ENCODE data around the gene ST14.

ST14 gene

GRCh38 chr11:130214861-130215530 lies 55.4 kb downstream of the ST14 start:
- Histone ChIP-seq H3K27ac (ENCODE audit: insufficient read depth, low read depth, low read length, poor library complexity, severe bottlenecking) (no peak overlapping the region), H3K9me3 (ENCODE audit: control insufficient read depth, low read length) (no peaks in the 10 kb centered on the region), H3K36me3 (ENCODE audit: control insufficient read depth, insufficient read depth, low read length) (no peaks in the 10 kb centered on the region), H3K4me3 (ENCODE audit: insufficient read depth, low read depth, low read length) (no peak overlapping the region), H3K4me1 (ENCODE audit: control insufficient read depth, insufficient read depth, low read length) (no peaks in the 10 kb centered on the region), H3K27me3 (ENCODE audit: control insufficient read depth, insufficient read depth, low read length, poor library complexity, severe bottlenecking) (peaks cover 5% of the 10 kb centered on the region)
- 94% methylated on average over 6 of the region's 6 CpGs for WGBS, 2 experiments

GRCh38 chr11:130215531-130216220 lies 56.1 kb downstream of the ST14 start:
- WGBS, 2 experiments: 92 to 93% methylated on average over 13 of the region's 13 CpGs
- H3K27ac ChIP-seq (ENCODE audit: insufficient read depth, low read depth, low read length, poor library complexity, severe bottlenecking): no peak overlapping the region
- no peaks in the 10 kb centered on the region for H3K9me3 ChIP-seq (ENCODE audit: control insufficient read depth, low read length)
- peaks cover 5% of the 10 kb centered on the region for H3K27me3 ChIP-seq (ENCODE audit: control insufficient read depth, insufficient read depth, low read length, poor library complexity, severe bottlenecking)
- H3K4me3 ChIP-seq (ENCODE audit: insufficient read depth, low read depth, low read length): no peak overlapping the region
- no peaks in the 10 kb centered on the region for H3K4me1 ChIP-seq (ENCODE audit: control insufficient read depth, insufficient read depth, low read length)
- no peaks in the 10 kb centered on the region for H3K36me3 ChIP-seq (ENCODE audit: control insufficient read depth, insufficient read depth, low read length)

- Histone ChIP-seq H3K36me3 (ENCODE audit: control insufficient read depth, insufficient read depth, low read length) (no peaks in the 10 kb centered on the region), H3K27ac (ENCODE audit: insufficient read depth, low read depth, low read length, poor library complexity, severe bottlenecking) (no peak overlapping the region), H3K4me1 (ENCODE audit: control insufficient read depth, insufficient read depth, low read length) (no peaks in the 10 kb centered on the region), H3K9me3 (ENCODE audit: control insufficient read depth, low read length) (no peaks in the 10 kb centered on the region), H3K4me3 (ENCODE audit: insufficient read depth, low read depth, low read length) (no peak overlapping the region), H3K27me3 (ENCODE audit: control insufficient read depth, insufficient read depth, low read length, poor library complexity, severe bottlenecking) (peaks cover 5% of the 10 kb centered on the region)
- 92 to 94% methylated on average over 4 of the region's 4 CpGs for WGBS, 2 experiments
These were observed 56.6 kb downstream of the ST14 start for GRCh38 chr11:130216221-130216550.

- H3K36me3 ChIP-seq (ENCODE audit: control insufficient read depth, insufficient read depth, low read length): no peaks in the 10 kb centered on the region
- no peak overlapping the region for H3K4me3 ChIP-seq (ENCODE audit: insufficient read depth, low read depth, low read length)
- H3K27me3 ChIP-seq (ENCODE audit: control insufficient read depth, insufficient read depth, low read length, poor library complexity, severe bottlenecking): peaks cover 5% of the 10 kb centered on the region
- no peaks in the 10 kb centered on the region for H3K4me1 ChIP-seq (ENCODE audit: control insufficient read depth, insufficient read depth, low read length)
- H3K9me3 ChIP-seq (ENCODE audit: control insufficient read depth, low read length): no peaks in the 10 kb centered on the region
- no peak overlapping the region for H3K27ac ChIP-seq (ENCODE audit: insufficient read depth, low read depth, low read length, poor library complexity, severe bottlenecking)
- 91% methylated on average over 17 of the region's 17 CpGs for WGBS, 2 experiments
These were observed 57.1 kb downstream of the ST14 start for GRCh38 chr11:130216591-130217132.

- H3K27ac ChIP-seq (ENCODE audit: insufficient read depth, low read depth, low read length, poor library complexity, severe bottlenecking): no peak overlapping the region
- 67 to 69% methylated on average over 21 of the region's 21 CpGs for WGBS, 2 experiments
- H3K4me3 ChIP-seq (ENCODE audit: insufficient read depth, low read depth, low read length): no peak overlapping the region
- H3K9me3 ChIP-seq (ENCODE audit: control insufficient read depth, low read length): no peaks in the 10 kb centered on the region
- H3K27me3 ChIP-seq (ENCODE audit: control insufficient read depth, insufficient read depth, low read length, poor library complexity, severe bottlenecking): peaks cover 5% of the 10 kb centered on the region
- H3K36me3 ChIP-seq (ENCODE audit: control insufficient read depth, insufficient read depth, low read length): no peaks in the 10 kb centered on the region
- no peaks in the 10 kb centered on the region for H3K4me1 ChIP-seq (ENCODE audit: control insufficient read depth, insufficient read depth, low read length)
These were observed 57.8 kb downstream of the ST14 start for GRCh38 chr11:130217133-130218031.

GRCh38 chr11:130218501-130219070 lies 59.0 kb downstream of the ST14 start:
- Histone ChIP-seq H3K9me3 (ENCODE audit: control insufficient read depth, low read length) (no peaks in the 10 kb centered on the region), H3K27me3 (ENCODE audit: control insufficient read depth, insufficient read depth, low read length, poor library complexity, severe bottlenecking) (no peaks in the 10 kb centered on the region), H3K36me3 (ENCODE audit: control insufficient read depth, insufficient read depth, low read length) (no peaks in the 10 kb centered on the region), H3K4me1 (ENCODE audit: control insufficient read depth, insufficient read depth, low read length) (no peaks in the 10 kb centered on the region), H3K4me3 (ENCODE audit: insufficient read depth, low read depth, low read length) (no peak overlapping the region), H3K27ac (ENCODE audit: insufficient read depth, low read depth, low read length, poor library complexity, severe bottlenecking) (no peak overlapping the region)
- 95% methylated on average over 14 of the region's 14 CpGs for WGBS, 2 experiments

- H3K27ac ChIP-seq (ENCODE audit: insufficient read depth, low read depth, low read length, poor library complexity, severe bottlenecking): no peak overlapping the region
- no peaks in the 10 kb centered on the region for H3K4me1 ChIP-seq (ENCODE audit: control insufficient read depth, insufficient read depth, low read length)
- whole genome bisulfite sequencing, 2 experiments: 87 to 96% methylated on average over 8 of the region's 8 CpGs
- H3K36me3 ChIP-seq (ENCODE audit: control insufficient read depth, insufficient read depth, low read length): no peaks in the 10 kb centered on the region
- no peak overlapping the region for H3K4me3 ChIP-seq (ENCODE audit: insufficient read depth, low read depth, low read length)
- no peaks in the 10 kb centered on the region for H3K9me3 ChIP-seq (ENCODE audit: control insufficient read depth, low read length)
- H3K27me3 ChIP-seq (ENCODE audit: control insufficient read depth, insufficient read depth, low read length, poor library complexity, severe bottlenecking): no peaks in the 10 kb centered on the region
These were observed 59.6 kb downstream of the ST14 start for GRCh38 chr11:130219148-130219547.

- Histone ChIP-seq H3K4me3 (ENCODE audit: insufficient read depth, low read depth, low read length) (no peak overlapping the region), H3K9me3 (ENCODE audit: control insufficient read depth, low read length) (no peaks in the 10 kb centered on the region), H3K4me1 (ENCODE audit: control insufficient read depth, insufficient read depth, low read length) (no peaks in the 10 kb centered on the region), H3K27me3 (ENCODE audit: control insufficient read depth, insufficient read depth, low read length, poor library complexity, severe bottlenecking) (no peaks in the 10 kb centered on the region), H3K27ac (ENCODE audit: insufficient read depth, low read depth, low read length, poor library complexity, severe bottlenecking) (no peak overlapping the region), H3K36me3 (ENCODE audit: control insufficient read depth, insufficient read depth, low read length) (no peaks in the 10 kb centered on the region)
- WGBS, 2 experiments: 91 to 92% methylated on average over 19 of the region's 19 CpGs
These were observed 60.9 kb downstream of the ST14 start for GRCh38 chr11:130220311-130221035.

GRCh38 chr11:130223291-130223971 lies 63.8 kb downstream of the ST14 start:
- no peaks in the 10 kb centered on the region for H3K27me3 ChIP-seq (ENCODE audit: control insufficient read depth, insufficient read depth, low read length, poor library complexity, severe bottlenecking)
- H3K9me3 ChIP-seq (ENCODE audit: control insufficient read depth, low read length): no peaks in the 10 kb centered on the region
- H3K4me3 ChIP-seq (ENCODE audit: insufficient read depth, low read depth, low read length): no peak overlapping the region
- WGBS, 2 experiments: 92 to 95% methylated on average over 12 of the region's 12 CpGs
- H3K36me3 ChIP-seq (ENCODE audit: control insufficient read depth, insufficient read depth, low read length): no peaks in the 10 kb centered on the region
- no peak overlapping the region for H3K27ac ChIP-seq (ENCODE audit: insufficient read depth, low read depth, low read length, poor library complexity, severe bottlenecking)
- H3K4me1 ChIP-seq (ENCODE audit: control insufficient read depth, insufficient read depth, low read length): no peaks in the 10 kb centered on the region

All from ectodermal cell (in vitro differentiated cells).